ENCODE measurements around the gene GADD45A.
"Not testable (repeated sequence)": the region's sequence is repeated elsewhere in the genome, so short reads cannot be mapped to it uniquely, and the experiment has no call there.

GADD45A gene

DNA sequence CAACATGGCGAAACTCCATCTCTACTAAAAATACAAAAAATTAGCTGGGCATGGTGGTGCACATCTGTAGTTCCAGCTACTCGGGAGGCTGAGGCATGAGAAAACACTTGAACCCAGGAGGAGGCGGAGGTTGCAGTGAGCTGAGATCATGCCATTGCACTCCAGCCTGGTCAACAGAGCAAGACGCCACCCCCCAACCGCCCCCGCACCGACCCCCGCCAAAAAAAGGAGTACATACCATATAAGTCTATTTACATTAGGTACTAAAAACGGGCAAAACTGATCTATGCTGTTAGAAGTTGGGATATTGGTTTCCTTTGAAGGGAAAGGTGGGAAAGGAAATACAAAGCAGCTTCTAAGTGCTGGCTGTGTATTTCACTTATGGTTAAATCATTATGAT lies 45.3 kb downstream of the GADD45A start:
- H3K36me3 ChIP-seq (ENCODE audit: control insufficient read depth, insufficient read depth, low read length); H3K27ac ChIP-seq (ENCODE audit: insufficient read depth, low read depth, low read length, poor library complexity, severe bottlenecking); H3K4me1 ChIP-seq (ENCODE audit: control insufficient read depth, insufficient read depth, low read length); H3K27me3 ChIP-seq (ENCODE audit: control insufficient read depth, insufficient read depth, low read length, poor library complexity, severe bottlenecking); H3K4me3 ChIP-seq (ENCODE audit: insufficient read depth, low read depth, low read length); H3K9me3 ChIP-seq (ENCODE audit: control insufficient read depth, low read length): not testable (repeated sequence)
- WGBS, 2 experiments = 89 to 93% methylated on average over 6 to 9 of the region's 9 CpGs

DNA sequence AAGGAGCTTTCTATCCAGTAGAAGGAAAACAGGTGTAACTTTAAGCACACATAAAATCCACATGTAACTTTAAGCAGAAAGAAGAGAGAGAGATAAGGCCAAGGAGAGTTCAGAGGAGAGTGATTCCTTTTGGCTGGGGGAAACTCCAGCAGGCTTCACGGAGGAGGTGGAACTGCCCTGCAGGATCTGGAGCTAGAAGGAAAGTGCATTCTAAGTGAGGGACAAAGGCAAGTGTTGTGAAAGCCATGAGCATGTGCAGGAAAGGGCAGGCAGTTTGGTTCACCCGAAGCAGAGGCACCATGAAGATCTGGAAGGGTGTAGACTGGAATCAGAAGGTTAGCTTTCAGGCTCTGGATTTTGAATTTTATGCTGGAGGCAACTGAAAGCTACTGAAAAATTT lies 46.3 kb downstream of the GADD45A start:
- Histone ChIP-seq H3K27ac (ENCODE audit: insufficient read depth, low read depth, low read length, poor library complexity, severe bottlenecking) (no peak overlapping the region), H3K4me1 (ENCODE audit: control insufficient read depth, insufficient read depth, low read length) (peaks cover 7% of the 10 kb centered on the region), H3K9me3 (ENCODE audit: control insufficient read depth, low read length) (no peaks in the 10 kb centered on the region), H3K27me3 (ENCODE audit: control insufficient read depth, insufficient read depth, low read length, poor library complexity, severe bottlenecking) (no peaks in the 10 kb centered on the region), H3K4me3 (ENCODE audit: insufficient read depth, low read depth, low read length) (no peak overlapping the region), H3K36me3 (ENCODE audit: control insufficient read depth, insufficient read depth, low read length) (no peaks in the 10 kb centered on the region)
- 67 to 73% methylated on average over 2 of the region's 2 CpGs for WGBS, 2 experiments

- Histone ChIP-seq H3K4me3 (ENCODE audit: insufficient read depth, low read depth, low read length) (no peak overlapping the region), H3K4me1 (ENCODE audit: control insufficient read depth, insufficient read depth, low read length) (peaks cover 11% of the 10 kb centered on the region), H3K9me3 (ENCODE audit: control insufficient read depth, low read length) (no peaks in the 10 kb centered on the region), H3K27me3 (ENCODE audit: control insufficient read depth, insufficient read depth, low read length, poor library complexity, severe bottlenecking) (no peaks in the 10 kb centered on the region), H3K27ac (ENCODE audit: insufficient read depth, low read depth, low read length, poor library complexity, severe bottlenecking) (no peak overlapping the region), H3K36me3 (ENCODE audit: control insufficient read depth, insufficient read depth, low read length) (no peaks in the 10 kb centered on the region)
- WGBS, 2 experiments = 91% methylated on average over 6 of the region's 6 CpGs
Measured at GRCh38 chr1:67732750-67733151, 47.8 kb downstream of the GADD45A start.

DNA sequence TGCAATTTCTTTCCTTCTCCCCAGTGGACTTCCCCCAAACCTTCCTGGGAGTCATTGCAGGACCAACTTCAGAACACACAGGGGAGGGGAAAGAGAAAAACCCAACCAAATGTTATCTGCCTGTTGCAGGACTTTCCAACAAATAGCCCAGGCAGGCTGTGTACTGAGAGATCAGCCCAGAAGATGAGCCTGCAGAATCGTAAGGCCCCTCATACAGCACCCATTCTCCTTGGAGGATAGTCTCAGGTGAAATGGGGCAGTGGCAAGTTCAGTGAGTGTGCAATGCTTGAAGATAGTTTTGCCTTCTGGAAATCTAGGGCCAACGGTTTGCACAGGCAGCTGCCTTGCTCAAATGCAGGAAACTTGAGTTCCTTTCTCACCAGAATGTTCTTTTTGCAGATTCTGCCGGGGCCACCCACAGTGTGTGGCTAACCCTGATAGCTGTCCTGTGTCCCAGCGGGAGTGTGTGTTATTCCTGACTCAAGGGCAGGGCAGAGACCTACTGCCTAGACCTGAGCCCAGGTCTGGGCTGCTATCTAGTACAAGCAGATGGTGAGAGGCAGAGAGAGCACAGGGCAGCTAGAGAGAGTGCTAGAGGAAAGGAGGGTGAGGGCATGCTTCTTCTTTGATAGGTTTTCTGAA lies 48.8 kb downstream of the GADD45A start:
- peaks cover 11% of the 10 kb centered on the region for H3K4me1 ChIP-seq (ENCODE audit: control insufficient read depth, insufficient read depth, low read length)

DNA sequence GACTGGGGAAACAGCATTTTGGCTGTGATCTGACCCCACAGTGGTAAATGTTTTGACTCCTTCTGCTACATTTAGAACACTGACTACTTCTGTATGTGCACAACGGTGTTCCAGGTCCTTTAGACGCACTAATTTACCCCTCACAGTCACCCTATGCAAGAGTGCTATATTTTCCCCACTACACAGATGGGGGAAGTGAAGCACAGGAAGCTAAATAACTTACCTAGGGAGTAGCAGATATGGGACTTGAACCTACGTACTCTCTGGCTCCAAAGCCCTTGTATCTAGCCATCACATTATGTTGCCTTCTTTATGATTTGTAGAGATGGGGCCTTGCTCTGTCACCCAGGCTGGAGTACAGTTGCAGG lies 49.3 kb downstream of the GADD45A start:
- Histone ChIP-seq H3K36me3 (ENCODE audit: control insufficient read depth, insufficient read depth, low read length) (no peaks in the 10 kb centered on the region), H3K27me3 (ENCODE audit: control insufficient read depth, insufficient read depth, low read length, poor library complexity, severe bottlenecking) (no peaks in the 10 kb centered on the region), H3K4me1 (ENCODE audit: control insufficient read depth, insufficient read depth, low read length) (peaks cover 11% of the 10 kb centered on the region), H3K4me3 (ENCODE audit: insufficient read depth, low read depth, low read length) (no peak overlapping the region), H3K9me3 (ENCODE audit: control insufficient read depth, low read length) (no peaks in the 10 kb centered on the region), H3K27ac (ENCODE audit: insufficient read depth, low read depth, low read length, poor library complexity, severe bottlenecking) (no peak overlapping the region)
- 92 to 98% methylated on average over 3 of the region's 3 CpGs for WGBS, 2 experiments

More for the DNA sequence above, 48.8 kb downstream of the GADD45A start:
- Histone ChIP-seq H3K4me3 (ENCODE audit: insufficient read depth, low read depth, low read length) (no peak overlapping the region), H3K27ac (ENCODE audit: insufficient read depth, low read depth, low read length, poor library complexity, severe bottlenecking) (no peak overlapping the region), H3K27me3 (ENCODE audit: control insufficient read depth, insufficient read depth, low read length, poor library complexity, severe bottlenecking) (no peaks in the 10 kb centered on the region), H3K9me3 (ENCODE audit: control insufficient read depth, low read length) (no peaks in the 10 kb centered on the region), H3K36me3 (ENCODE audit: control insufficient read depth, insufficient read depth, low read length) (no peaks in the 10 kb centered on the region)
- WGBS, 2 experiments = 77 to 78% methylated on average over 4 of the region's 4 CpGs

DNA sequence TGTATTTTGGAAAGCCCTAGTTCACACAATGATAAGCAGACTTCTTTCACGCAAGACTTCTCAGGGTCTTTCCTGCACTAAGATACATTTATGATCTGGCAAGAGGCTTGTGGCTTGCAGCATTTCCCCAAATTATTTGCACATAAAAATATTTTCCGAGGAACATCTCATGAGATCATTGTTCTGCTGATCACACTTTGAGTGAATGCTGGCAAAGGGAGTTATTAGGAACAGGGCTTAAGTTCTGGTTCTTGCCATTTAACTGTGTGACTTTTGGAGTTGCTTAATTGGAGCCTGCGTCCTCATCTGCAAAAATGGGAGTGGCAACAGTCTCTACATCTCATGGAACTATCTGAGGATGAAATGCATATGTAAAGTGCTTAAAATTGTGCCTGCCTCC lies 50.2 kb downstream of the GADD45A start:
- H3K27ac ChIP-seq (ENCODE audit: insufficient read depth, low read depth, low read length, poor library complexity, severe bottlenecking) = no peak overlapping the region
- no peaks in the 10 kb centered on the region for H3K9me3 ChIP-seq (ENCODE audit: control insufficient read depth, low read length)
- no peak overlapping the region for H3K4me3 ChIP-seq (ENCODE audit: insufficient read depth, low read depth, low read length)
- WGBS, 2 experiments = 92 to 95% methylated on average over 3 of the region's 3 CpGs
- H3K4me1 ChIP-seq (ENCODE audit: control insufficient read depth, insufficient read depth, low read length) = peaks cover 11% of the 10 kb centered on the region
- no peaks in the 10 kb centered on the region for H3K27me3 ChIP-seq (ENCODE audit: control insufficient read depth, insufficient read depth, low read length, poor library complexity, severe bottlenecking)
- no peaks in the 10 kb centered on the region for H3K36me3 ChIP-seq (ENCODE audit: control insufficient read depth, insufficient read depth, low read length)

DNA sequence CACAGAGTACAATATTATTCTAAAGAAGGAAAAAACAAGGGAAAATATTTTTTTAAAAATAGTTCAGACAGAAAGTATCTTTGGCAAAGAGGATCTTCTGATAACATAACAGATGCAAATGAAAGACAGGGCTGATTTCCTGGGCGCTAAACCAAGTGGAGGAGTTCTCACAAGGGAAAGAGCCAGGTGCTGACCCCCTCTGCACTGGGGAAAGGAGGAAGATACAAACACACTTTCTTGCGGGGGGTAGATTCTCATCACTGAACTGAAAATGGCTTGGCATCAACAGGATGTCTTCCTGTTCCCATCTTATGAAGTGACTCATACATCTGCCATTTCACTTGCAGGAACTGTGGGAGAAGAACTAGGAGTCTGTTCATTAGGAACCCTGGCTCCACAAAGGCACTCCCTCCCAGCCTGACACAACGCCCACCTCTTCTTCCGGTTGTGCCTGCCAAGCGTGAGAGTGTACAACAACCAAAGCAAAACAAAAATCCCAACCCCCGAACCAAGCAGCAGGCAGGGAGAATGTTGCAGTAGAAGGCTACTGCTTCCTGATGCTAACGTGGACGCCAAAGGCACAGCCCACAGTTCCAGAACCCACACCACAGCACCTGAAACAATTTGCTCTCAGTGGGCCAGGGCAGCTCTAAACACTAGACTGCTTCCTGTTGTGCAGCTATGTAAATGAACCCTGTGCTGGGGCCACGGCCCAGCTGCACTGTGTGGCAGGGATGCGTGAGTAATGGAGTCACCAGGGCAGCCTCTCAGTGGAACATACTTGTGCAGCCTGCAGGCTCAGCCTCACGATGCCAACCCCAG lies 51.0 kb downstream of the GADD45A start:
- no peaks in the 10 kb centered on the region for H3K27me3 ChIP-seq (ENCODE audit: control insufficient read depth, insufficient read depth, low read length, poor library complexity, severe bottlenecking)
- no peaks in the 10 kb centered on the region for H3K9me3 ChIP-seq (ENCODE audit: control insufficient read depth, low read length)
- WGBS, 2 experiments = 83 to 85% methylated on average over 11 of the region's 11 CpGs
- no peaks in the 10 kb centered on the region for H3K36me3 ChIP-seq (ENCODE audit: control insufficient read depth, insufficient read depth, low read length)
- no peak overlapping the region for H3K4me3 ChIP-seq (ENCODE audit: insufficient read depth, low read depth, low read length)
- no peak overlapping the region for H3K27ac ChIP-seq (ENCODE audit: insufficient read depth, low read depth, low read length, poor library complexity, severe bottlenecking)
- peaks cover 11% of the 10 kb centered on the region for H3K4me1 ChIP-seq (ENCODE audit: control insufficient read depth, insufficient read depth, low read length)

GRCh38 chr1:67736750-67737149 lies 51.7 kb downstream of the GADD45A start:
- Histone ChIP-seq H3K9me3 (ENCODE audit: control insufficient read depth, low read length) (no peaks in the 10 kb centered on the region), H3K27ac (ENCODE audit: insufficient read depth, low read depth, low read length, poor library complexity, severe bottlenecking) (no peak overlapping the region), H3K36me3 (ENCODE audit: control insufficient read depth, insufficient read depth, low read length) (no peaks in the 10 kb centered on the region), H3K4me3 (ENCODE audit: insufficient read depth, low read depth, low read length) (no peak overlapping the region), H3K27me3 (ENCODE audit: control insufficient read depth, insufficient read depth, low read length, poor library complexity, severe bottlenecking) (no peaks in the 10 kb centered on the region), H3K4me1 (ENCODE audit: control insufficient read depth, insufficient read depth, low read length) (peaks cover 11% of the 10 kb centered on the region)
- WGBS, 2 experiments = 92 to 93% methylated on average over 2 to 3 of the region's 3 CpGs

DNA sequence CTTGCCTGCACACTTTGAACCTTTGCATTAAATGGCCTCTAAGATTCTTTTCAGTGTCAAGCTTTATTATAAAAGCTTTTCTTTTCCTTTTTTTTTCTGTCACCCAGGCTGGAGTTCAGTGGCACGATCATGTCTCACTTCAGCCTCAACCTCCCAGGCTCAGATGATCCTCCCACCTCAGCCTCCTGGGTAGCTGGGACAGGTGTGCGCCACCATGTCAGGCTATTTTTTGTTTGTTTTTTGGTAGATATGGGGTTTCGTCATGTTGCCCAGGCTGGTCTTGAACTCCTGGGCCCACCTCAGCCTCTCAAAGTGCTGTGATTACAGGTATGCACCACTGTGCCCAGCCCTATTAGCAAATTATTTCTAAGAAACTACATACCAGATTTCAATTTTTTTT lies 52.9 kb downstream of the GADD45A start:
- no peaks in the 10 kb centered on the region for H3K36me3 ChIP-seq (ENCODE audit: control insufficient read depth, insufficient read depth, low read length)
- no peak overlapping the region for H3K4me3 ChIP-seq (ENCODE audit: insufficient read depth, low read depth, low read length)
- peaks cover 11% of the 10 kb centered on the region for H3K4me1 ChIP-seq (ENCODE audit: control insufficient read depth, insufficient read depth, low read length)
- H3K9me3 ChIP-seq (ENCODE audit: control insufficient read depth, low read length) = no peaks in the 10 kb centered on the region
- 97 to 99% methylated on average over 3 of the region's 3 CpGs for WGBS, 2 experiments
- no peaks in the 10 kb centered on the region for H3K27me3 ChIP-seq (ENCODE audit: control insufficient read depth, insufficient read depth, low read length, poor library complexity, severe bottlenecking)
- no peak overlapping the region for H3K27ac ChIP-seq (ENCODE audit: insufficient read depth, low read depth, low read length, poor library complexity, severe bottlenecking)

Data from ectodermal cell (in vitro differentiated cells).